Tibial nerve (tissue), 4 donors: ENCODE results near the gene IGF2R. TPM values are rescaled to one million over a fixed set of nuclear protein-coding genes. Genes with fewer than 3 reads are reported as not detected.

ENCODE experiments used
- DNase-seq, 2 donors: peaks; one replicate each; pipeline ENCODE4 v3.0.0-alpha.2; 2019; ENCODE audit warnings: low spot score in 2 of 2
- H3K27ac ChIP-seq, 4 donors: fragments of 200-600 bp; sonication (generic) in 3 of 4; one replicate each; pipeline ENCODE4 v1.5.1; 2017 to 2019; ENCODE audit warnings: mild to moderate bottlenecking in 1 of 4
- H3K27me3 ChIP-seq, 2 donors: fragments of 200-600 bp; sonication (generic) in 1 of 2; one replicate each; pipeline versions ENCODE4 v1.5.1 to v1.6.0; 2017 to 2019
- H3K36me3 ChIP-seq, 3 donors: fragments of 200-600 bp; sonication (generic); one replicate each; pipeline ENCODE4 v1.5.1; 2018 to 2019
- H3K4me1 ChIP-seq, 4 donors: fragments of 200-600 bp; sonication (generic) in 3 of 4; one replicate each; pipeline ENCODE4 v1.5.1; 2017 to 2019
- H3K4me3 ChIP-seq, 4 donors: fragments of 200-600 bp; sonication (generic) in 3 of 4; one replicate each; pipeline ENCODE4 v1.5.1; 2017 to 2019; ENCODE audit warnings: mild to moderate bottlenecking in 1 of 4, moderate library complexity in 1 of 4
- H3K9me3 ChIP-seq, 4 donors: fragments of 200-600 bp; sonication (generic) in 3 of 4; one replicate each; pipeline ENCODE4 v1.5.1; 2017 to 2019
- EP300 ChIP-seq, 2 donors: sonication (generic); formaldehyde crosslinking; IDR thresholded peaks; one replicate each; pipeline ENCODE4 v1.6.1; 2017; ENCODE audit warnings: antibody characterized with exemption in 2 of 2, mild to moderate bottlenecking in 1 of 2
- POLR2A ChIP-seq, 2 donors: fragments of 450-650 bp; IDR thresholded peaks; one replicate each; pipeline ENCODE4 v1.6.1; 2017; ENCODE audit warnings: antibody characterized with exemption in 2 of 2, mild to moderate bottlenecking in 2 of 2, moderate library complexity in 2 of 2
- WGBS, 2 donors: methylation state at CpG; one replicate each; pipeline ENCODE4 v1.1.5; 2018; 5-methylcytosine and 5-hydroxymethylcytosine counted together
- total RNA-seq, 4 donors: library from RNA; depleted of rRNA; stranded (reverse); fragments of >200 nt; gene quantifications; one replicate each; pipeline ENCODE4 v1.1.0, GENCODE V29; 2016
- TF ChIP-seq, protein P1 (sequence below), 5 experiments: fragments of 200-600 bp in 3 of 5; fragments of 450-650 bp in 2 of 5; sonication (generic) in 3 of 5; IDR thresholded peaks; one replicate each; pipeline ENCODE4 v1.5.1; 2016 to 2019; ENCODE audit warnings: antibody characterized with exemption in 5 of 5, mild to moderate bottlenecking in 3 of 5, moderate library complexity in 2 of 5

IGF2R gene
- total RNA-seq, 4 donors from 2014 or later = 60.1 to 81.3 (median 68.5) TPM

DNA sequence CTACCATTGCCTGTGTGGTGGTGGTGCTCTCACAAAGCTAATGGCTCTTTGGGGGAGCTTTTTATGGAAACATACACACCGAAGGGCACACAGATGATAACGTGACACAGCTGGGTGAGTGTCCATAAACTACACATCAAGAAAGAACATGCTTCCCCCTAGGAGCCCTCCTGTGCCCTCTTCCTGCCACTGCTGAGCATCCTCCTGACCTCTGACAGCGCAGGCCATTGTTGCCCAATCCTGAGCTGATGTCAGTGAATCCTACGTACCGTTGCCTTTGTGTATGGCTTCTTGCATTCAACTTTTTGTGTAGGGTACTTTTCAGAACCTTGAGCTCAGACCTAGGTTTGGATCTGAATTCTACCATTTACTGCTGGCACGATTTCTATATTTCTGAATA, 86.9 kb downstream of the IGF2R start:
- 75 to 81% methylated on average over 6 of the region's 6 CpGs for WGBS, 2 donors
- H3K9me3 ChIP-seq = no peaks in the 10 kb centered on the region
- H3K27me3 ChIP-seq = no peaks in the 10 kb centered on the region
- no peak overlapping the region for H3K4me3 ChIP-seq
- no peak for DNase-seq
- no peak overlapping the region for H3K27ac ChIP-seq
- TF ChIP-seq EP300 (IDR thresholded peaks at IDR 0.05) = no peak
- TF ChIP-seq POLR2A (IDR thresholded peaks at IDR 0.05) = no peak
- TF ChIP-seq, protein P1, sequence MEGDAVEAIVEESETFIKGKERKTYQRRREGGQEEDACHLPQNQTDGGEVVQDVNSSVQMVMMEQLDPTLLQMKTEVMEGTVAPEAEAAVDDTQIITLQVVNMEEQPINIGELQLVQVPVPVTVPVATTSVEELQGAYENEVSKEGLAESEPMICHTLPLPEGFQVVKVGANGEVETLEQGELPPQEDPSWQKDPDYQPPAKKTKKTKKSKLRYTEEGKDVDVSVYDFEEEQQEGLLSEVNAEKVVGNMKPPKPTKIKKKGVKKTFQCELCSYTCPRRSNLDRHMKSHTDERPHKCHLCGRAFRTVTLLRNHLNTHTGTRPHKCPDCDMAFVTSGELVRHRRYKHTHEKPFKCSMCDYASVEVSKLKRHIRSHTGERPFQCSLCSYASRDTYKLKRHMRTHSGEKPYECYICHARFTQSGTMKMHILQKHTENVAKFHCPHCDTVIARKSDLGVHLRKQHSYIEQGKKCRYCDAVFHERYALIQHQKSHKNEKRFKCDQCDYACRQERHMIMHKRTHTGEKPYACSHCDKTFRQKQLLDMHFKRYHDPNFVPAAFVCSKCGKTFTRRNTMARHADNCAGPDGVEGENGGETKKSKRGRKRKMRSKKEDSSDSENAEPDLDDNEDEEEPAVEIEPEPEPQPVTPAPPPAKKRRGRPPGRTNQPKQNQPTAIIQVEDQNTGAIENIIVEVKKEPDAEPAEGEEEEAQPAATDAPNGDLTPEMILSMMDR (IDR thresholded peaks at IDR 0.05) = no peak
- H3K36me3 ChIP-seq = peaks cover 0 to 100% (median 46%) of the 10 kb centered on the region in 3 donors
- H3K4me1 ChIP-seq = no peaks in the 10 kb centered on the region

DNA sequence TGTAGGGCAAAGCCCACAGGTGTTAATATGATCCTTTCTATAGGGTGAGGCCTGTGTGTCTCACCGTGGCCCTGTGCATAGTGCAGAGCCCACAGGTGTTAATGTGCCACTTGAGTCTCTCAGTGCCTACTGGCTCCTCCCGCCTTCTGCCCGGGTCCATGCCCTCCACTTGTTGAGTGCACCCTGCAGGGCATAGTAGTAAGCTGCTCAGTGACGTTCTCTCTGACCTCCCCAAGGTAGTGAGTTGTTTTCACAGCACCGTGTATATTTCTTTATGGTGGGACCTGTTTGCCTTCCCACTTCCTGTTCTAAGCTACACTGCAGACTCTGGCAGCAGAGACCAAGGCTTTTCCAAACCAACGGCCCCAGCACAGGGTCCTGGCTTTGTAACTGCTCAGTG, 88.2 kb downstream of the IGF2R start:
- H3K4me3 ChIP-seq = no peak overlapping the region
- H3K9me3 ChIP-seq = no peaks in the 10 kb centered on the region
- H3K36me3 ChIP-seq = peaks cover 0 to 100% (median 37%) of the 10 kb centered on the region in 3 donors
- TF ChIP-seq POLR2A (IDR thresholded peaks at IDR 0.05) (no peak), EP300 (IDR thresholded peaks at IDR 0.05) (no peak)
- TF ChIP-seq, protein P1 (IDR thresholded peaks at IDR 0.05) = no peak
- H3K27me3 ChIP-seq = no peaks in the 10 kb centered on the region
- no peak overlapping the region for H3K27ac ChIP-seq
- no peaks in the 10 kb centered on the region for H3K4me1 ChIP-seq
- DNase-seq = no peak
- WGBS, 2 donors = 67 to 82% methylated on average over 6 of the region's 6 CpGs

DNA sequence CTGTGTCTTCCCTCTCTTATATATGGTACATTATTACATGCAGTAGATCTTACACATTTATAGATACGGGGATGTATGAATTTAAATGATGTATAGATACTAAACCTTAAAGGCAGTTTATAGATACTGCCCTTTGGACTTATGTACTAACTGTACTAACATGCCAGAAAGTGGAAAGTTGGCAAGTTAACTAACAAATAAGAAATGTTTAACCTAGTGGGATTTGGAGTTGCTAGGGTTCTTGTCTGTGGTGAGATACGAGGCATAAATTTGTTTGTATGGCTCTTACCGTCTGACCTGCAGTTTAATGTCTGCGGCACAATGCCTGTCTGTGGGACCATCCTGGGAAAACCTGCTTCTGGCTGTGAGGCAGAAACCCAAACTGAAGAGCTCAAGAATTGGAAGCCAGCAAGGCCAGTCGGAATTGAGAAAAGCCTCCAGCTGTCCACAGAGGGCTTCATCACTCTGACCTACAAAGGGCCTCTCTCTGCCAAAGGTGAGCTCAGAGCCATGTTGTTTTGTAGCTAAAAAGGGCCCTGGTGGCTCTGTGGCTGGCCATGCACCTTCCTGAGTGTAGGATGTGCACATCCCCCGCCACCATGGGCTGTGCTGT, 89.8 kb downstream of the IGF2R start:
- Histone ChIP-seq H3K9me3 (no peaks in the 10 kb centered on the region), H3K4me1 (no peaks in the 10 kb centered on the region), H3K27ac (no peak overlapping the region), H3K36me3 (peaks cover 0 to 100% (median 45%) of the 10 kb centered on the region in 3 donors), H3K27me3 (no peaks in the 10 kb centered on the region), H3K4me3 (no peak overlapping the region)
- DNase-seq = no peak
- 88 to 92% methylated on average over 6 of the region's 6 CpGs for WGBS, 2 donors
- TF ChIP-seq POLR2A (IDR thresholded peaks at IDR 0.05) (no peak), EP300 (IDR thresholded peaks at IDR 0.05) (no peak)
- TF ChIP-seq, protein P1 (IDR thresholded peaks at IDR 0.05) = no peak

DNA sequence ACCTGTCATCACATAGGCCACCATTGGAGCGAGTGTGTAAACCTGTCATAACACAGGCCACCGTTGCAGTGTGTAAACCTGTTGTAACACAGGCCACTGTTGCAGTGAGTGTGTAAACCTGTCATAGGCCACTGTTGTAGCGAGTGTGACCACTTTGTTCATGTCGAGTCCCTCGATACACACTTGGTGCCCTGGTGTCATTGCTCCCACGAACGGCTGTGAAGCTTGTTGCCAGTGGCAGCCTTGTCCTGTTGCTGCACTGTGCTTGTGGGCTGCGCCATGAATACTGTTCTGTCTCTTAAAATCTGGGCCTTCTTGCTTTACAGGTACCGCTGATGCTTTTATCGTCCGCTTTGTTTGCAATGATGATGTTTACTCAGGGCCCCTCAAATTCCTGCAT, 91.3 kb downstream of the IGF2R start:
- 89 to 94% methylated on average over 11 of the region's 11 CpGs for WGBS, 2 donors
- H3K4me3 ChIP-seq = no peak overlapping the region
- H3K27ac ChIP-seq = no peak overlapping the region
- H3K27me3 ChIP-seq = no peaks in the 10 kb centered on the region
- no peaks in the 10 kb centered on the region for H3K4me1 ChIP-seq
- DNase-seq = no peak
- H3K36me3 ChIP-seq = peaks cover 0 to 100% (median 36%) of the 10 kb centered on the region in 3 donors
- TF ChIP-seq, protein P1 (IDR thresholded peaks at IDR 0.05) = no peak
- no peaks in the 10 kb centered on the region for H3K9me3 ChIP-seq

DNA sequence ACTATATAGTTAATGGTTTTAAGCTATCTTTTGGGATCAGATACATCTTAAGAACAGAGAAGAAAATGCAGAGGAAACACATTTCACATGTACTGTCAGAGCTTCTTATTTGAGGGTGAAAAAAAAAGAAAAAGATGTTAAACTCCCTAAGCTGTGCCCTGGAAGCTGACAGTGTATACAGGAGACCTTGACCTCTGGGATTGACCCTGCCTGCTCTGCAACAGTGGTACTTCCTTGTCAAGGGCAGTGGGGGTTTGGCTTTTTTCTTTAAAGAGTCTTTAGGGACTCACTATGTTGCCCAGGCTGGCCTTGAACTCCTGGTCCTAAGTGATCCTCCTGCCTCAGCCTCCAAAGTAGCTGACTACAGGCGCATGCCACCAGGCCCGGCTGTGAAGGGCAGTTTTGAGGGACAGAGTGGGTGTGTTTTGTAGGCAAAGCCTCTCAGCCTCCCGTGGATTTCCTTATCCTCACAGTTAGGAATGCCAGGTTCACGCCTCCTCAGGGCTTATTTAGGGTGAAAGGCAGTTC, 92.1 kb downstream of the IGF2R start:
- Histone ChIP-seq H3K27ac (no peak overlapping the region), H3K9me3 (no peaks in the 10 kb centered on the region), H3K4me1 (no peaks in the 10 kb centered on the region), H3K4me3 (no peak overlapping the region), H3K36me3 (peaks cover 0 to 100% (median 36%) of the 10 kb centered on the region in 3 donors), H3K27me3 (no peaks in the 10 kb centered on the region)
- 80 to 98% methylated on average over 4 of the region's 4 CpGs for WGBS, 2 donors
- TF ChIP-seq POLR2A (IDR thresholded peaks at IDR 0.05) = no peak
- TF ChIP-seq, protein P1 (IDR thresholded peaks at IDR 0.05) = no peak
- no peak for TF ChIP-seq EP300 (IDR thresholded peaks at IDR 0.05)
- no peak for DNase-seq
